ENCODE data around the gene CDCA4.

The CDCA4 gene

GRCh38 chr14:104983231-104983721 lies 37.6 kb downstream of the CDCA4 start:
- Histone ChIP-seq H3K27ac (ENCODE audit: low read depth, low read length) (no peak overlapping the region), H3K9me2 (replicated peaks; ENCODE audit: insufficient read depth, low read length) (no peaks in the 10 kb centered on the region), H4K20me1 (ENCODE audit: low read depth, low read length) (no peaks in the 10 kb centered on the region), H2AFZ (ENCODE audit: low read depth, low read length, severe bottlenecking) (no peak overlapping the region), H3F3A (ENCODE audit: insufficient read depth) (no peaks in the 10 kb centered on the region), H3K9ac (ENCODE audit: low read length) (no peak overlapping the region), H3K79me2 (ENCODE audit: insufficient read depth, low read length) (no peaks in the 10 kb centered on the region), H3K27me3 (ENCODE audit: low read length) (no peaks in the 10 kb centered on the region), H3K36me3 (ENCODE audit: low read length) (no peaks in the 10 kb centered on the region), H3K4me2 (ENCODE audit: low read depth, low read length, poor library complexity, severe bottlenecking) (no peak overlapping the region), H3K4me3 (ENCODE audit: insufficient read depth, low read length, poor library complexity, severe bottlenecking) (no peak overlapping the region), H3K9me3 (ENCODE audit: insufficient read depth, low read length) (no peaks in the 10 kb centered on the region)
- TF ChIP-seq EZH2phosphoT487 (conservative IDR thresholded peaks at IDR 0.05; ENCODE audit: low read length), result no peak
- TF ChIP-seq, protein P1, sequence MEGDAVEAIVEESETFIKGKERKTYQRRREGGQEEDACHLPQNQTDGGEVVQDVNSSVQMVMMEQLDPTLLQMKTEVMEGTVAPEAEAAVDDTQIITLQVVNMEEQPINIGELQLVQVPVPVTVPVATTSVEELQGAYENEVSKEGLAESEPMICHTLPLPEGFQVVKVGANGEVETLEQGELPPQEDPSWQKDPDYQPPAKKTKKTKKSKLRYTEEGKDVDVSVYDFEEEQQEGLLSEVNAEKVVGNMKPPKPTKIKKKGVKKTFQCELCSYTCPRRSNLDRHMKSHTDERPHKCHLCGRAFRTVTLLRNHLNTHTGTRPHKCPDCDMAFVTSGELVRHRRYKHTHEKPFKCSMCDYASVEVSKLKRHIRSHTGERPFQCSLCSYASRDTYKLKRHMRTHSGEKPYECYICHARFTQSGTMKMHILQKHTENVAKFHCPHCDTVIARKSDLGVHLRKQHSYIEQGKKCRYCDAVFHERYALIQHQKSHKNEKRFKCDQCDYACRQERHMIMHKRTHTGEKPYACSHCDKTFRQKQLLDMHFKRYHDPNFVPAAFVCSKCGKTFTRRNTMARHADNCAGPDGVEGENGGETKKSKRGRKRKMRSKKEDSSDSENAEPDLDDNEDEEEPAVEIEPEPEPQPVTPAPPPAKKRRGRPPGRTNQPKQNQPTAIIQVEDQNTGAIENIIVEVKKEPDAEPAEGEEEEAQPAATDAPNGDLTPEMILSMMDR (IDR thresholded peaks at IDR 0.05; ENCODE audit: insufficient read depth, low read length, poor library complexity, severe bottlenecking), result no peak

DNA sequence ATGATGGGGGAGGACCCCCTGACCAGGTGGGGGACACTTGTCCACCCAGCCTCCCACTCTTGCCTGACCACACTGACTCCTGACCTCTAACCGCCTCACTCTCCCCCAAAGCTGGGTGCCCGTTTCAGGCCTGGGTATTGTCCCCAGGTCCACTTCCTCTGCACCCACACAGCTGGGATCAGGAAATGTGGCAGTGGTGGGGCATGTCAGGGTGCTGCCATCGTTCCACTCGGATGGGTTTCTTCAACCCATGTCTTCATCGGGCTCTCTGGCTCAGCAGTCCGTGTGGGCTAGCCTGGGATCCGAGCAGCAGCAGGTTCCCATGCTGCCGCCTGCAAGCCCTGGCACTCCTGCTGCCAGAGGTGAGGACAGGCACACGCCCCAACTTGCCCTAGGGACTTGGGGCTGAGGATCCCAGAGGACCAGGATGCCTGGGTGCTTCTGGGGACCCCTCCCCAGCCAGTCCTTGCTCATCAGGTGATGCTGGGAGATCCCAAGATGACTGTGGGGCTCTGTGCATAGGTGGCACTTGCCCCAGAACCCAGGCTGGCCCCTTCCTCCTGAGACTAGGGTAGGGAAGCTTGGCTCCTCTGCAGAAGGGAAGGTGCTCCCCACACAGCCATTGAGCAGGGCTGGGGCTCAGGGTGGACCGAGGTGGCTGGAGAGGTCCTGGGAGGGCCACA lies 38.2 kb downstream of the CDCA4 start:
- H3K27ac ChIP-seq (ENCODE audit: low read depth, low read length), result no peak overlapping the region

DNA sequence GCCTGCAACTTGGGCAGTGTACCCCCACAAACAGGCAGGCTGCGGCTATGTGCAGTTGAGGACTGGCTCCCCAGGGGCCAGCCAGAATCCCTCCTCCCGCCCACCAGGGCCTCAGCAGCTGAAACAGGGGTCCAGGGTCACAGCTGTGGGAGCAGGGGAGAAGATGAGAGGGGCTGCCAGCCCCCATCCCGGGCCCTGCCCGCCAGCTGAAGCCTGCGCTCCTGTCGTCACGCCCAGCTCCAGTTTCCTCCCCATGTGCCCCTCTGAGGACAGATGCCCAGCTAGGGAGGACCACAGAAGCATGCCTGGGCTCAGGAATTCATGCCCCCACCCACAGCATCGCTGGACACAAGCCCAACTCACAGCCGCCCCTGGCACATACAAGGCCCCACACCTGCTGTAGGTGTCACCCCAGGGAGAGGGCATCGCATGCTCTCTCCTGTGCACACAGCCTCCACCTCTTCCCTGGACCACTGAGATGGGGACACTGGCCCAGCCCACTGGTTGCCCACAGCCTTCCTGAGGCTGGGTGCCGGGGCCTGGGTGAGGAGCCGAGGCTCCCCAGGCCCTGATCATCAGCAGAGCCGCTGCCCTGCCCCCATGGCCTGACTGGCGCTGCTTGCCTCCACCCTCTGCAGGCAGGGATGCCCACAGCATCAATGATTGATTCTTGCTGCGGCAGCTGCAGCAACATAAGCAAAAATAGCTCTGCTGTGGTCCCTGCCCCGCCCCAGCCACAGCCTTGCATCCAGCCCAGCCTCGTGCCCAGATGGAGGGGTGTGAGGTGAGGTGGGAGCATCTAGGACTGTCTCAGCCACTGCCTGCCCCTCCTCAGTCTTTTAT lies 39.0 kb downstream of the CDCA4 start:
- no peaks in the 10 kb centered on the region for H4K20me1 ChIP-seq (ENCODE audit: low read depth, low read length)

More for the DNA sequence above, 38.2 kb downstream of the CDCA4 start:
- no peak overlapping the region for H2AFZ ChIP-seq (ENCODE audit: low read depth, low read length, severe bottlenecking)
- H3K79me2 ChIP-seq (ENCODE audit: insufficient read depth, low read length), result no peaks in the 10 kb centered on the region
- H3K27me3 ChIP-seq (ENCODE audit: low read length), result no peaks in the 10 kb centered on the region
- H3K4me2 ChIP-seq (ENCODE audit: low read depth, low read length, poor library complexity, severe bottlenecking), result no peak overlapping the region
- no peaks in the 10 kb centered on the region for H3K36me3 ChIP-seq (ENCODE audit: low read length)
- no peak overlapping the region for H3K4me3 ChIP-seq (ENCODE audit: insufficient read depth, low read length, poor library complexity, severe bottlenecking)
- no peaks in the 10 kb centered on the region for H3K9me2 ChIP-seq (replicated peaks; ENCODE audit: insufficient read depth, low read length)
- no peaks in the 10 kb centered on the region for H4K20me1 ChIP-seq (ENCODE audit: low read depth, low read length)
- H3K9ac ChIP-seq (ENCODE audit: low read length), result no peak overlapping the region
- no peaks in the 10 kb centered on the region for H3K9me3 ChIP-seq (ENCODE audit: insufficient read depth, low read length)
- no peaks in the 10 kb centered on the region for H3F3A ChIP-seq (ENCODE audit: insufficient read depth)
- no peak for TF ChIP-seq EZH2phosphoT487 (conservative IDR thresholded peaks at IDR 0.05; ENCODE audit: low read length)
- TF ChIP-seq, protein P1 (IDR thresholded peaks at IDR 0.05; ENCODE audit: insufficient read depth, low read length, poor library complexity, severe bottlenecking), result no peak

More for the DNA sequence above, 39.0 kb downstream of the CDCA4 start:
- Histone ChIP-seq H3K9me3 (ENCODE audit: insufficient read depth, low read length) (no peaks in the 10 kb centered on the region), H3K27ac (ENCODE audit: low read depth, low read length) (no peak overlapping the region), H3K9me2 (replicated peaks; ENCODE audit: insufficient read depth, low read length) (no peaks in the 10 kb centered on the region), H2AFZ (ENCODE audit: low read depth, low read length, severe bottlenecking) (no peak overlapping the region), H3K27me3 (ENCODE audit: low read length) (no peaks in the 10 kb centered on the region), H3K79me2 (ENCODE audit: insufficient read depth, low read length) (no peaks in the 10 kb centered on the region), H3K4me2 (ENCODE audit: low read depth, low read length, poor library complexity, severe bottlenecking) (no peak overlapping the region), H3K36me3 (ENCODE audit: low read length) (no peaks in the 10 kb centered on the region), H3F3A (ENCODE audit: insufficient read depth) (no peaks in the 10 kb centered on the region), H3K9ac (ENCODE audit: low read length) (no peak overlapping the region), H3K4me3 (ENCODE audit: insufficient read depth, low read length, poor library complexity, severe bottlenecking) (no peak overlapping the region)
- no peak for TF ChIP-seq EZH2phosphoT487 (conservative IDR thresholded peaks at IDR 0.05; ENCODE audit: low read length)
- TF ChIP-seq, protein P1 (IDR thresholded peaks at IDR 0.05; ENCODE audit: insufficient read depth, low read length, poor library complexity, severe bottlenecking), result no peak
